GM18526 (cell line): ENCODE data around the gene ACSL6.

Experiments used
- POLR2A ChIP-seq: IDR thresholded peaks from 3 replicates; pipeline ENCODE4 v1.6.1; 2011; ENCODE audit not compliant: insufficient read length; ENCODE audit errors: extremely low read depth

ACSL6 gene

GRCh38 chr5:131984956-131985665 is 26.3 kb downstream of the ACSL6 start:
- TF ChIP-seq POLR2A = no peak

GRCh38 chr5:131983244-131983771 is 28.1 kb downstream of the ACSL6 start:
- no peak for TF ChIP-seq POLR2A

GRCh38 chr5:131981516-131981915 is 29.9 kb downstream of the ACSL6 start:
- TF ChIP-seq POLR2A = no peak

- TF ChIP-seq POLR2A = no peak
Observed at GRCh38 chr5:131980696-131981095, 30.8 kb downstream of the ACSL6 start.

- TF ChIP-seq POLR2A = no peak
Observed at GRCh38 chr5:131979816-131980215, 31.6 kb downstream of the ACSL6 start.

GRCh38 chr5:131977212-131977604 is 34.2 kb downstream of the ACSL6 start:
- TF ChIP-seq POLR2A = no peak

- no peak for TF ChIP-seq POLR2A
Observed at GRCh38 chr5:131976414-131977211, 34.8 kb downstream of the ACSL6 start.

- no peak for TF ChIP-seq POLR2A
Observed at GRCh38 chr5:131974956-131975726, 36.3 kb downstream of the ACSL6 start.

- no peak for TF ChIP-seq POLR2A
Observed at GRCh38 chr5:131974622-131974955, 36.9 kb downstream of the ACSL6 start.

GRCh38 chr5:131974016-131974415 is 37.4 kb downstream of the ACSL6 start:
- TF ChIP-seq POLR2A = no peak

- TF ChIP-seq POLR2A = no peak
Observed at GRCh38 chr5:131973089-131973712, 38.3 kb downstream of the ACSL6 start.

- no peak for TF ChIP-seq POLR2A
Observed at GRCh38 chr5:131968396-131968954, 43.0 kb downstream of the ACSL6 start.

- TF ChIP-seq POLR2A = no peak
Observed at GRCh38 chr5:131966551-131966950, 44.9 kb downstream of the ACSL6 start.

- no peak for TF ChIP-seq POLR2A
Observed at GRCh38 chr5:131965826-131966415, 45.5 kb downstream of the ACSL6 start.
